Measurements from ENCODE around the gene CFAP251.

- TF ChIP-seq CTCF (IDR thresholded peaks at IDR 0.05): no peak
- TF ChIP-seq POLR2A (IDR thresholded peaks at IDR 0.05): no peak
Measured at GRCh38 chr12:122030424-122031035, 112.1 kb downstream of the CFAP251 start.
